A673 (cell line): ENCODE data around the gene SSX4.
"Not testable (repeated sequence)": the region's sequence is repeated elsewhere in the genome, so short reads cannot be mapped to it uniquely, and the experiment has no call there.

Experiments
- EZH2 ChIP-seq: fragments of 200-600 bp; sonication (generic); IDR thresholded peaks from 2 replicates; pipeline ENCODE4 v1.6.1; 2017; ENCODE audit warnings: borderline replicate concordance, low read depth, mild to moderate bottlenecking, mixed read lengths, antibody characterized with exemption, low read length; ENCODE audit not compliant: poor library complexity, severe bottlenecking
- TF ChIP-seq, protein P1 (sequence below): fragments of 300-800, 200-600 bp; sonication (generic); conservative IDR thresholded peaks from 2 replicates; pipeline ENCODE4 v1.5.1; 2017; ENCODE audit warnings: low read depth, mild to moderate bottlenecking, antibody characterized with exemption, low read length, moderate library complexity, mixed read lengths

DNA sequence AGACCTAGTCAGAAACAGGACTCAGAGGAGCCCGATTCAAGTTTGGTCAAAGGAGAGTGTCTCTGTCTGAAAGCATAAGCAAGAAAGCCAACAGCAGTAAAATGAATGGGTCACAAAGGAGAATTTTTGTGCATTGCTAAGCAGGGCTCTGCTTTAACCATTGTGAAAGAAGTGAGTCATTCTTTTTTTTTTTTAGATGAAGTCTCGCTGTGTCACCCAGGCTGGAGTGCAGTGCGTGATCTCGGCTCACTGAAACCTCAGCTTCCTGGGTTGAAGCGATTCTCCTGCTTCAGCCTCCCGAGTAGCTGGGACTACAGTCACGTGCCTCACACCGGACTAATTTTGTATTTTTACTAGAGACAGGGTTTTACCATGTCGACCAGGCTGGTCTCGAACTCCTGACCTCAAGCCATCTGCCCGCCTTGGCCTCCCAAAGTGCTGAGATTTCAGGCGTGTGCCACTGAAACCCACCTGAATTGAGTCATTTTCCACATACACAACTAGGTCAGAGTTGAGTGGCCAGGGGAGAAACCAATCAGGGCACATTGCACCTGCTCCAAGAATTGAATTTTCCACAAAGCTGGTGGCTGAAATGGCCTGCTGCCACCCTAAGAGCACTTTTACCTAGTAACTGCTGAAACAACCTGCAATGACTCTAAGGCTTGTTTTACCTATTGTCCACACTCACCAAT, 15.5 kb upstream of the SSX4 start:
- TF ChIP-seq, protein P1, sequence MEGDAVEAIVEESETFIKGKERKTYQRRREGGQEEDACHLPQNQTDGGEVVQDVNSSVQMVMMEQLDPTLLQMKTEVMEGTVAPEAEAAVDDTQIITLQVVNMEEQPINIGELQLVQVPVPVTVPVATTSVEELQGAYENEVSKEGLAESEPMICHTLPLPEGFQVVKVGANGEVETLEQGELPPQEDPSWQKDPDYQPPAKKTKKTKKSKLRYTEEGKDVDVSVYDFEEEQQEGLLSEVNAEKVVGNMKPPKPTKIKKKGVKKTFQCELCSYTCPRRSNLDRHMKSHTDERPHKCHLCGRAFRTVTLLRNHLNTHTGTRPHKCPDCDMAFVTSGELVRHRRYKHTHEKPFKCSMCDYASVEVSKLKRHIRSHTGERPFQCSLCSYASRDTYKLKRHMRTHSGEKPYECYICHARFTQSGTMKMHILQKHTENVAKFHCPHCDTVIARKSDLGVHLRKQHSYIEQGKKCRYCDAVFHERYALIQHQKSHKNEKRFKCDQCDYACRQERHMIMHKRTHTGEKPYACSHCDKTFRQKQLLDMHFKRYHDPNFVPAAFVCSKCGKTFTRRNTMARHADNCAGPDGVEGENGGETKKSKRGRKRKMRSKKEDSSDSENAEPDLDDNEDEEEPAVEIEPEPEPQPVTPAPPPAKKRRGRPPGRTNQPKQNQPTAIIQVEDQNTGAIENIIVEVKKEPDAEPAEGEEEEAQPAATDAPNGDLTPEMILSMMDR: not testable (repeated sequence)
- TF ChIP-seq EZH2: not testable (repeated sequence)
